ENCODE data around the gene CARMIL3. TPM values are rescaled to one million over a fixed set of nuclear protein-coding genes. Genes with fewer than 3 reads are reported as not detected.

The CARMIL3 gene
- total RNA-seq, 1 experiment from 2014 or later, result 1.00 TPM

DNA sequence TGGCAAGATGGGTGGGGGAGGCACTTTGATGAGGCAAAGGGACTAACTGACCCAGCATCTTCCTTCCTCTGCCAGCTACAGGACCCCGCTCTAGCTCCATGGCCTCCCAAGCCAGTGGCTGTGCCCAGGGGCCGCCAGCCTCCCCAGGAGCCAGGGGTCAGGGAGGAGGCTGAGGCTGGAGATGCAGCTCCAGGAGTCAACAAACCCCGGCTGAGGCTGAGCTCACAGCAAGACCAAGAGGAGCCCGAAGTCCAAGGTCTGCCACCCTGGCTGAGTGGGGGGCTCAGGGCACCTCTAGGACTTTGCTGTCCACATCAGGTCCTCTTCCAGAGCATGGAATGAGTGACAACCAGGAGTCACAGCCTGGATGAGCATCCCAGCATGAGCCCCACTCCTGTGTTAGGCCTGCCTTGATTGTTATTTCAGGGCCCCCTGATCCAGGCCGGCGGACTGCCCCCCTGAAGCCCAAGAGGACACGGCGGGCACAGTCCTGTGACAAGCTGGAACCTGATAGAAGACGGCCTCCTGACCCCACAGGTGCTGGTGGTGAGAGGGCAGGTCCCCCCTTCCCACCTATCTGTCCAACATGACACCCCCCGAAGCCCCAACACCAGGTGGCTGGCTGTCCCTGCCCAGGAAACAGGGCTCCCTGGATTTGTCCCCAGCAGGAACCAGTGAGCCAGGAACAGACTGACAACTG is 17.1 kb downstream of the CARMIL3 start:
- no peaks in the 10 kb centered on the region for H3K36me3 ChIP-seq (ENCODE audit: control insufficient read depth, insufficient read depth, low read length)
- CTCF ChIA-PET, result no interaction called here
- no peaks in the 10 kb centered on the region for H3K27me3 ChIP-seq (replicated peaks; ENCODE audit: control insufficient read depth, insufficient read depth, low read length)
- no peaks in the 10 kb centered on the region for H3K9me3 ChIP-seq
- intact Hi-C loops (cut with micrococcal nuclease; ENCODE audit: unreplicated experiment), result loop anchor here (5.0 kb wide), 1 partner anchor 692 kb away; the partner anchor contains the start of gene CMTM5
- DNase-seq, result no peak
- POLR2A ChIA-PET, result interaction anchor here (1.2 kb wide), 1 partner anchor 12 kb away, joined by 4 read pairs; no protein-coding TSS in a partner anchor
- no peak overlapping the region for H3K4me3 ChIP-seq (ENCODE audit: low read depth, low read length)
- H3K27me3 Mint-ChIP-seq (ENCODE audit: insufficient read depth, unreplicated experiment), result no peaks in the 10 kb centered on the region
- H3K4me3 Mint-ChIP-seq (ENCODE audit: unreplicated experiment), result no peak overlapping the region
- no peak overlapping the region for H3K27ac Mint-ChIP-seq (ENCODE audit: unreplicated experiment)
- no peaks in the 10 kb centered on the region for H3K36me3 Mint-ChIP-seq (ENCODE audit: insufficient read depth, unreplicated experiment)
- H3K4me1 ChIP-seq, result peaks cover 14% of the 10 kb centered on the region; the same call in 1 of the 2 replicates
- TF ChIP-seq CTCF (IDR thresholded peaks at IDR 0.05; ENCODE audit: insufficient read depth in 1 of 2, low read depth in 1 of 2, low read length in 1 of 2, severe bottlenecking in 1 of 2, unreplicated experiment in 1 of 2), result no peak
- peaks cover 6% of the 10 kb centered on the region for H3K4me1 Mint-ChIP-seq (ENCODE audit: low read depth, unreplicated experiment)
- BruUV-seq (replicated peaks), result no TSS peak
- no peaks in the 10 kb centered on the region for H3K9me3 Mint-ChIP-seq (ENCODE audit: unreplicated experiment)

- TF ChIP-seq CTCF (IDR thresholded peaks at IDR 0.05; ENCODE audit: insufficient read depth in 1 of 2, low read depth in 1 of 2, low read length in 1 of 2, severe bottlenecking in 1 of 2, unreplicated experiment in 1 of 2), result no peak
- no peaks in the 10 kb centered on the region for H3K27me3 Mint-ChIP-seq (ENCODE audit: insufficient read depth, unreplicated experiment)
- Histone ChIP-seq H3K4me1 (peaks cover 14% of the 10 kb centered on the region; the same call in 1 of the 2 replicates), H3K27me3 (replicated peaks; ENCODE audit: control insufficient read depth, insufficient read depth, low read length) (no peaks in the 10 kb centered on the region), H3K4me3 (ENCODE audit: low read depth, low read length) (no peak overlapping the region), H3K9me3 (no peaks in the 10 kb centered on the region), H3K36me3 (ENCODE audit: control insufficient read depth, insufficient read depth, low read length) (no peaks in the 10 kb centered on the region)
- H3K4me3 Mint-ChIP-seq (ENCODE audit: unreplicated experiment), result no peak overlapping the region
- intact Hi-C loops (cut with micrococcal nuclease; ENCODE audit: unreplicated experiment), result loop anchor here (5.0 kb wide), 1 partner anchor 692 kb away; the partner anchor contains the start of gene CMTM5
- peaks cover 6% of the 10 kb centered on the region for H3K4me1 Mint-ChIP-seq (ENCODE audit: low read depth, unreplicated experiment)
- ChIA-PET POLR2A (interaction anchor here (1.2 kb wide), 1 partner anchor 12 kb away, joined by 4 read pairs; no protein-coding TSS in a partner anchor), CTCF (no interaction called here)
- no peak for DNase-seq
- no peaks in the 10 kb centered on the region for H3K36me3 Mint-ChIP-seq (ENCODE audit: insufficient read depth, unreplicated experiment)
- no peak overlapping the region for H3K27ac Mint-ChIP-seq (ENCODE audit: unreplicated experiment)
- H3K9me3 Mint-ChIP-seq (ENCODE audit: unreplicated experiment), result no peaks in the 10 kb centered on the region
- BruUV-seq (replicated peaks), result no TSS peak
Measured at GRCh38 chr14:24069411-24069735, 17.6 kb downstream of the CARMIL3 start.

GRCh38 chr14:24070285-24071143 is 18.7 kb downstream of the CARMIL3 start:
- H3K36me3 ChIP-seq (ENCODE audit: control insufficient read depth, insufficient read depth, low read length), result no peaks in the 10 kb centered on the region
- no peak overlapping the region for H3K4me3 ChIP-seq (ENCODE audit: low read depth, low read length)
- Mint-ChIP-seq H3K9me3 (ENCODE audit: unreplicated experiment) (no peaks in the 10 kb centered on the region), H3K27me3 (ENCODE audit: insufficient read depth, unreplicated experiment) (no peaks in the 10 kb centered on the region), H3K36me3 (ENCODE audit: insufficient read depth, unreplicated experiment) (no peaks in the 10 kb centered on the region), H3K4me3 (ENCODE audit: unreplicated experiment) (no peak overlapping the region), H3K4me1 (ENCODE audit: low read depth, unreplicated experiment) (peaks cover 15% of the 10 kb centered on the region), H3K27ac (ENCODE audit: unreplicated experiment) (no peak overlapping the region)
- BruUV-seq (replicated peaks), result no TSS peak
- intact Hi-C loops (cut with micrococcal nuclease; ENCODE audit: unreplicated experiment), result no loop called here
- ChIA-PET POLR2A (interaction anchor here (1.2 kb wide), 1 partner anchor 14 kb away, joined by 4 read pairs; no protein-coding TSS in a partner anchor), CTCF (interaction anchor here (2.4 kb wide), 1 partner anchor 12 kb away, joined by 6 read pairs; no protein-coding TSS in a partner anchor)
- H3K9me3 ChIP-seq, result no peaks in the 10 kb centered on the region
- no peaks in the 10 kb centered on the region for H3K27me3 ChIP-seq (replicated peaks; ENCODE audit: control insufficient read depth, insufficient read depth, low read length)
- H3K4me1 ChIP-seq, result peaks cover 14% of the 10 kb centered on the region; the same call in 1 of the 2 replicates
- TF ChIP-seq CTCF (IDR thresholded peaks at IDR 0.05; ENCODE audit: insufficient read depth in 1 of 2, low read depth in 1 of 2, low read length in 1 of 2, severe bottlenecking in 1 of 2, unreplicated experiment in 1 of 2), result no peak
- DNase-seq, result no peak
